HEK293 (cell line): ENCODE measurements around the gene RFPL2.

Source experiments
- CTCF ChIP-seq: fragments of 450-650 bp; formaldehyde crosslinking; IDR thresholded peaks from 2 replicates; pipeline ENCODE4 v1.5.1; 2016; ENCODE audit warnings: missing biosample characterization, missing genetic modification characterization
- ELK4 ChIP-seq: IDR thresholded peaks from 2 replicates; pipeline ENCODE4 v1.6.1; 2011; ENCODE audit warnings: mild to moderate bottlenecking, low read depth, low read length, borderline replicate concordance
- MZF1 ChIP-seq: fragments of 450-650 bp; formaldehyde crosslinking; IDR thresholded peaks from 2 replicates; pipeline ENCODE4 v1.5.1; 2017; ENCODE audit warnings: missing biosample characterization, missing genetic modification characterization, borderline replicate concordance
- PRDM4 ChIP-seq: fragments of 450-650 bp; formaldehyde crosslinking; IDR thresholded peaks from 2 replicates; pipeline ENCODE4 v1.5.1; 2017; ENCODE audit warnings: missing biosample characterization, missing genetic modification characterization
- ZNF266 ChIP-seq: fragments of 450-650 bp; formaldehyde crosslinking; IDR thresholded peaks from 2 replicates; pipeline ENCODE4 v1.5.1; 2016; ENCODE audit warnings: missing biosample characterization, missing genetic modification characterization, low read depth
- ZNF274 ChIP-seq, 2 experiments: fragments of 200-500 bp in 1 of 2; fragments of 450-650 bp in 1 of 2; sonication (Bioruptor generic) in 1 of 2; formaldehyde crosslinking in 1 of 2; IDR thresholded peaks; 2 replicates each; pipeline versions ENCODE4 v1.5.1 to v1.6.1; 2014 to 2016; ENCODE audit warnings: borderline replicate concordance in 1 of 2, inconsistent platforms in 1 of 2, low read length in 1 of 2, missing biosample characterization in 1 of 2, missing genetic modification characterization in 1 of 2
- ZNF416 ChIP-seq: fragments of 450-650 bp; formaldehyde crosslinking; IDR thresholded peaks from 2 replicates; pipeline ENCODE4 v1.5.1; 2016; ENCODE audit warnings: missing biosample characterization, missing genetic modification characterization

GRCh38 chr22:32175115-32175514 is 29.8 kb downstream of the RFPL2 start:
- no peak for TF ChIP-seq ZNF416
- TF ChIP-seq CTCF = no peak
- TF ChIP-seq ZNF274 (IDR thresholded peaks at IDR 0.05; ENCODE audit: low read length) = no peak
- TF ChIP-seq ZNF274 (tag by site-specific recombination; IDR thresholded peaks at IDR 0.05; ENCODE audit: borderline replicate concordance) = no peak
- TF ChIP-seq PRDM4 = no peak
- TF ChIP-seq MZF1 = no peak
- no peak for TF ChIP-seq ELK4
- TF ChIP-seq ZNF266 = no peak
